Mucosa of rectum (tissue), 2 donors: Measurements from ENCODE around the gene TMEM191B.
"Not testable (repeated sequence)": the region's sequence is repeated elsewhere in the genome, so short reads cannot be mapped to it uniquely, and the experiment has no call there.

Experiments
- H3K27ac ChIP-seq, 2 donors: one replicate each; pipeline ENCODE4 v1.7.0; 2013; ENCODE audit warnings: inconsistent platforms in 2 of 2, low read depth in 2 of 2, low read length in 2 of 2
- H3K27me3 ChIP-seq, 2 donors: one replicate each; pipeline ENCODE4 v1.7.0; 2013; ENCODE audit warnings: low read length in 2 of 2; ENCODE audit not compliant: control insufficient read depth in 2 of 2, insufficient read depth in 2 of 2
- H3K36me3 ChIP-seq, 2 donors: one replicate each; pipeline ENCODE4 v1.7.0; 2013; ENCODE audit warnings: low read length in 2 of 2; ENCODE audit not compliant: control insufficient read depth in 2 of 2, insufficient read depth in 2 of 2
- H3K4me1 ChIP-seq, 2 donors: one replicate each; pipeline ENCODE4 v1.7.0; 2013; ENCODE audit warnings: low read length in 2 of 2, mild to moderate bottlenecking in 1 of 2; ENCODE audit not compliant: control insufficient read depth in 2 of 2, insufficient read depth in 2 of 2
- H3K4me3 ChIP-seq, 2 donors: one replicate each; pipeline ENCODE4 v1.7.0; 2013; ENCODE audit warnings: low read length in 2 of 2
- H3K9ac ChIP-seq, 2 donors: one replicate each; pipeline ENCODE4 v1.7.0; 2013; ENCODE audit warnings: low read length in 2 of 2, low read depth in 1 of 2, mild to moderate bottlenecking in 1 of 2
- H3K9me3 ChIP-seq, 2 donors: one replicate each; pipeline ENCODE4 v1.7.0; 2013; ENCODE audit warnings: low read length in 2 of 2; ENCODE audit not compliant: control insufficient read depth in 2 of 2
- donor health status: healthy.
- donor health status: Normal muscosa, but diverticular disease.

Gene TMEM191B

DNA sequence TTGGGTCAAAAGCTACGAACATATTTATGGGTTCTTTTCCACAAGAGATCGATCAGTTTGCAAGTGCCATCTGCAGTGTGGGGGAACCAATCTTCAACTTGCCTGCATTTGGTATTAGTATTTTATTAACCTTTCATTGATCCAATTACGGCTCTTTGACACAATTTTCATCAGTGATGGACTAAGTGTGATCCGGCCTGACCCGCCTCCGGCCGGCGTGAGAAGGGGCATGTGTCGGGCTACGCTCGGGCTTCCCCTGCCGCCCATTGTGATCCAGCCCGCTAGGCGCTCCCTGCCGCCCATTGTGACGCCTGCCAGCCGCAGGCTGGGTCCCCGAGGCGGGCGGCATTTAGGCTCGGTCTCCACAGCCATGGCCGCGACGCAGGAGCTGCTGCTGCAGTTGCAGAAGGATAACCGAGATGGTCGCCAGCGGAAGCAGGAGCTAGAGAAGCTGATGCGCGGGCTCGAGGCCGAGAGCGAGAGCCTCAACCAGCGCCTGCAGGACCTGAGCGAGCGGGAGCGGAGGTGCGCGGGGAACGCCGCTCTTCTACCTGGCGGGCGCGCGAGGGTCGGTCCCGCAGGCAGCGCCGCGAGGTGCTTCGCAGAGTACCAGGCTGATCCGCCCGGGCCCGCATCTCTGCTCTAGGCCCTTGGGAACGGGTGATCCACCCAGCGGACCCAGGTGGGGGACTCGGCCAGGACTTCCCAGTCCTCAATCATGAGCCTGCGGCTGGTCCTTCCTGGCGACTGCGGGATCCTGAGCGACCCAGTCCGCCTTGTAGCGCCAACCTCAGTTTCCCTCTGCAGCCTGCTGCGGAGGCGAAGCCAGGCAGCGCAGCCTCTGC lies at the start of gene TMEM191B:
Gene TMEM191B, plus strand, starts transcription at position 51 of the 845 bp plus-strand sequence. Its CDS starts 179 bp downstream, at position 230.
- not testable (repeated sequence) for H3K27ac ChIP-seq, H3K4me1 ChIP-seq, H3K36me3 ChIP-seq, H3K27me3 ChIP-seq, H3K9ac ChIP-seq, H3K9me3 ChIP-seq
- peak within 1 kb of the TSS in 1 of 2 donors; percentile 30 for H3K4me3 ChIP-seq

DNA sequence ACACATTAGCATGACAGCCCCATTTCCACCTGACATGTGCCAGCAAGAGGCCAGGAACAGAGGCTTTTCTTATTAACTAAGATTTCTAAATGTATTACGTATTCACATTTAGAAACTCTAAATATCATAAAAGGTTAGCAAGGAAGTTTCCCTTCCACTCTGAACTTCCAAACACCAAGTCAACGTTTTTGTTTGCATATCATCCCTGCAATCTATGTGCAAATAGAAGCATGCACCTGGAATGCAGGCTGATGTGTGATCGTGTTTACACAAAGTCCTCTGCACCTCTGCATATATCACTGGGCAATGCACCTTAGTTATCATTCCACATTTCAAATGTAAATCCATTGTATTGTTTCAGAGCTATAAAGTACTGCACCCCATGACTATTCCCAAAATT lies 31.4 kb upstream of the TMEM191B start:
- not testable (repeated sequence) for H3K27me3 ChIP-seq, H3K4me1 ChIP-seq, H3K4me3 ChIP-seq, H3K36me3 ChIP-seq, H3K27ac ChIP-seq, H3K9me3 ChIP-seq, H3K9ac ChIP-seq

DNA sequence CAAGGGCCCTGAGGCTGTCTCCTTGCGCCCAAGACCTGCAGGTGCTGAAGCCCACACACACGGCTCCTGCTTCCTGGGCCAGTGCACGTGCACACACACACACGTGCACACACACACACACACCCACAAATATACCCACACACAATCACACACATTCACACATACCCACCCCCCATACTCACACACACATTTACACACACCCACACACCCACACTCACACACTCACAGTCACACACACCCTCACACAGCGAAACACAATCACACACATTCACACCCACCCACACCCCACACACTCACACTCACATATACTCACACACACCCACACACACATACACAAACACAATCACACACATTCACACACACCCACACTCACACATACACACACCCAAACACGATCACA lies 16.3 kb upstream of the TMEM191B start:
- H3K27me3 ChIP-seq, H3K4me3 ChIP-seq, H3K4me1 ChIP-seq, H3K9ac ChIP-seq, H3K27ac ChIP-seq, H3K36me3 ChIP-seq, H3K9me3 ChIP-seq: not testable (repeated sequence)

DNA sequence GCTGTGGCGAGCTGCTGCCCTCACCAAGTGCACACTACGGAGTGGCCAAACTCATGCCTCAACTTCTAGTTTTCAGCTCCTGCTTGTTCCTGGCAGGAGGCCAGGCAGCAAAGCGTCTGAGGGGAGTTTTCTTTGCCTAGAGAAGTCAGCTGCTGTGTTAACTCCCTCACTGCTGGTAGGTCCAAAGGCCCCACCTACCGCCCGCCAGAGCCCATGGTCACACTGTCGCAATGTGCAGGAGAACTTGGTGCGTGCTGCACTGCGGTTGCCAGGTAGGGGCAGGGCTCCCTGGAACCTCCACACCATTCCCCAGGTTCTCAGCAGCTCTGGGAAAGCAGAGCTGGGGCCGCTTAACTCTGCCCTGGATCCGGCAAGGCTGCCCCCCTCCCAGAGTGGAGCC lies 15.2 kb upstream of the TMEM191B start:
- not testable (repeated sequence) for H3K9ac ChIP-seq, H3K36me3 ChIP-seq, H3K27ac ChIP-seq, H3K4me3 ChIP-seq, H3K9me3 ChIP-seq, H3K27me3 ChIP-seq, H3K4me1 ChIP-seq

DNA sequence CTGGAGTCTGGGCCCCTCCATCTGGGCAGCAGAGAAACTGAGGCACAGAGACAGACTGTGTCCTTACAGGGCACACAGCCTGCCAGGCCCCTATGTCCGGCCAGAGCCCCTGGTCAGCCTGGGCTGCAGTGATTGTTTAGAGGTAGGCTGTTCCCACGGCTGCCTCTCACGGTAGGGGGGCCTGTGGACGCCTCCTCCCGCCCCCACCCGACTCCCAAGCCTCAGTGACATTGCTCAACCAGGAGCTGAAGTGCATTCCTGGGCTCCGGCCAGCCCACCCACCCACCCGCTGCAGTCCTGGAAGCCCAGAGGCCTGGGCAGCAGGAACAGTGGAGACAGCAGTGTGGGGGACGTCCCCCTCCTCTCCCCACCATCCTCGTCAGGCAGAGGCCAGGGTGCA lies 14.1 kb upstream of the TMEM191B start:
- not testable (repeated sequence) for H3K4me3 ChIP-seq, H3K27me3 ChIP-seq, H3K9me3 ChIP-seq, H3K36me3 ChIP-seq, H3K4me1 ChIP-seq, H3K9ac ChIP-seq, H3K27ac ChIP-seq

DNA sequence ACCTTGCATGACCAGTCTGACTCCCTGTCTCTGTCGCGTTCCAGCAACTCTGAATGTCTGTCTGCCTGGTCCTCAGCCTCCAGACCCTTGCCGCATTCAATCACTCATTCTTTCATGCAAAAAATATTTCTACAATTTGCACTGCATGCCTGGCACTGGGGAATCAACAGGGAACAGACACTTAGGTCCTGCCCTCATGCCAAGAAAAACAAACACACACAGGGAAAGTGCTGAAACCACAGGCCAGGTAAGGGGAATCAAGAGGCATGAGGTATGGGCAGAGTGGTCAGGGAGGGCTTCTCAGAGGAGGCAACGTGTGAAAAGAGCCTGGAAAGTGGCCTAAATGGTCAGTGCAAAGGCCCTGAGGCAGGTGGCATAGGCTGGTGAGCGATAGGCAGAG lies 9.5 kb upstream of the TMEM191B start, which contains the start of gene GGTLC3:
Gene GGTLC3, minus strand, starts transcription at position 101 of the 400 bp plus-strand sequence. CDS start 264 bp downstream, outside the sequence.
- H3K9me3 ChIP-seq, H3K4me1 ChIP-seq, H3K27me3 ChIP-seq: not testable (repeated sequence)

DNA sequence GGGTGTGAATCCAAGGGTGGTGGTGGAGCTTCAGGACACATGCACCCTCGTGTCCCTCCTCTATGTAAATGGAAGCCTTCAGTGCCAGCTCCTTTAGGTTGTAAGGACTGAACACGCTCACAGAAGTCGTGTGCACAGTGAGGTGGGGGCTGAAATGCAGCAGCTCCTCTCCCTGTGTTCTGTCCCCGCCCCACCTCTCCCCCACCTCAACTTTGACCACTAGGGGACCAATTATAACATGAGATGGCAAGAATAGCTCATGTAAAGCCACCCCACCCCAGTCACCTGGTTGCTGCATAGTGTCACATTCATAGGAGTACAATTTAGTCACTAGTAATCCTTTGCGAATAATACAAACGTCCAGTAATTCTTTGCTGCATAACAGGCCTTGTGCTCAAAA lies 4.8 kb upstream of the TMEM191B start:
- H3K36me3 ChIP-seq, H3K4me3 ChIP-seq, H3K4me1 ChIP-seq, H3K9ac ChIP-seq, H3K27me3 ChIP-seq, H3K27ac ChIP-seq, H3K9me3 ChIP-seq: not testable (repeated sequence)

More for the DNA sequence above, 9.5 kb upstream of the TMEM191B start, which contains the start of gene GGTLC3:
- H3K27ac ChIP-seq, H3K4me3 ChIP-seq, H3K36me3 ChIP-seq, H3K9ac ChIP-seq: not testable (repeated sequence)

DNA sequence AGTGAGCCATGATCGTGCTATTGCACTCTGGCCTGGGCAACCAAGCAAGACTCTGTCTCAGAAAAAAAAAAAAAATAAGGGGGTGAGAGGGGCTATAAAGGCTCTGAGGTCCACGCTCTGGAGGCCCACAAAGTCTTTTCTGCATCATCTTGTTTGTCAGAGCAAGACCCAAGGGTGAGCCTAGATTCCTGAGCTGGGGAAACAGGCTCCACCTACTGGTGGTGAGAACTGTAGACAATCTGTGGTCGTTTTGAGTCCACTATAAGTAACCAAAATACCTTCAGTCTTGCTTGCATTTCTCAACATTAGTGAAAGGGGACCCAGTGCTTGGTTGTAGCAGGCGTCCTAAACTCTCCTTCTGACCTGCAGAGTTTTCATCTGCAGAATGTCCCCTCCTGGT lies 4.3 kb upstream of the TMEM191B start:
- not testable (repeated sequence) for H3K9me3 ChIP-seq, H3K27ac ChIP-seq, H3K9ac ChIP-seq, H3K27me3 ChIP-seq, H3K4me1 ChIP-seq, H3K4me3 ChIP-seq, H3K36me3 ChIP-seq

DNA sequence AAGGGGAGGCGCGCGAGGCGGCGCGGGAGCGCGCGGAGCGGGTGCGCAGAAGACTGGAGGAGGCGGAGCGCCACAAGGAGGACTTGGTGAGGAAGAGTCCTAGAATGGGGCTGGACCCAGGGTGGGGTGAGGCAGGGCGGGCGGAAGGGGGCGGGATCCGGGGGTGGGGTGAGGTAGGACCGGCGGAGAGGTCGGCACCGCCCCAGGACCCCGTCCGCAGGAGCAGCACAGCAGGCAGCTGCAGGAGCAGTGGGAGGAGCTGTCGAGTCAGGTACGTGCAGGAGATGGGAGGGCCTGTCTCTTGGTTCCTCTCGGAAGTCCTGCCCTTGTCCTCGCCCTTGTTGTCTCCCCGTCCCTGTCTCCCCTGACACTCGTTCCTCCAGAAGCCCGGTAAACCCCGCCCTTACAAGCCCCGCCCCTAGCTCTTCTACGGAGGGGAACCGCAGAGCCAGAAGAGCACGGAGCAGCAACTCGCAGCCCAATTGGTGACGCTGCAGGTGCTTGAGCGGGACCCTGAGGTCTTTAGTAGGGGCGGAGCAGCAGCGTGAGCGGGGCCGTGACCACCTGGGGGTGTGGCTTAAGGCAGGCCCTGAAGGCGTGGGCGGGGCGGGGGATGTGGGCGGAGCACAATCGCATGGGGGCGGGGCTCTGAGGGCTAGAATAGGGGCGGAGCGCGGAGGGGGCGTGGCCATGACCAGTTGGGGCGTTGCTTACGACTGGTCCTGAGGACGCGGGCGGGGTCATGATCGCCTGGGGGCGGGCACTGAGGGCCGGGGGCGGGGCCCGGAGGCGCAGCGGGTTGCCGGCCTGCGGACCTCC lies 1.2 kb downstream of the TMEM191B start:
- H3K36me3 ChIP-seq, H3K9ac ChIP-seq, H3K4me1 ChIP-seq, H3K27me3 ChIP-seq, H3K9me3 ChIP-seq: not testable (repeated sequence)
- peak overlapping the region in 1 of 2 donors; percentile 77 for H3K27ac ChIP-seq
- H3K4me3 ChIP-seq, result peak overlapping the region in 1 of 2 donors; percentile 30

DNA sequence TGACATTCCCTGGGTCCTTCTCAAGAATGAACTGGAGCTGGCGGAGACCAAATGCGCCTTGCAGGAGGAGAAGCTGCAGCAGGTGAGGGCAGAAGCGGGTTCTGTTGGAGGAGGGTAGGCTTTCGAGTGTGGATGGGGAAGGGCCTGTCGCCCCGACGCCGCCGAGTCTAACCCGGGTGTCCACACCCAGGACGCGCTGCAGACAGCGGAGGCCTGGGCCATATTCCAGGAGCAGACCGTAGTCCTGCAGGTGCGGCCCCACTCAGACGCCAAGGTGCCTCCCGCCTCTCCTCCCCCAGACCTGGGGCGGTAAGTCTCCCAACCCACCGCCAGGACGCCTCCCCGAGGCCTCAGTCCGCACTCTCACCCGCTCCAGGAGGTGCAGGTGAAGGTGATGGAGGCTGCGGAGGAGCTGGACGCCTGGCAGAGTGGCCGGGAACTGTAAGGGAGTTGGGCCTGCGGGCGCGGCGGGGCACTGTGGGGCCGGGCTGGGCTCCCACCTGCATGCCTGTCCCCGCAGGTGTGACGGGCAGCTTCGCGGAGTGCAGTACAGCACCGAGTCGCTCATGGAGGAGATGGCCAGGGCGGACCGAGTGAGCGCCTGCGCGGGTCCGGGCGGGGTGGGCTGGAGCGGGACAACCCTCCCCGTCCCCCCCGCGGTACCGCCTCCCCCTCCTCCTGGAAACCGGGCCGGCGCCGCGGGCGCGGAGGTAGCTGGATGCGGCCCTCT lies 2.0 kb downstream of the TMEM191B start:
- not testable (repeated sequence) for H3K4me3 ChIP-seq, H3K4me1 ChIP-seq, H3K27me3 ChIP-seq, H3K9ac ChIP-seq, H3K36me3 ChIP-seq, H3K27ac ChIP-seq, H3K9me3 ChIP-seq
